Breast epithelium (tissue), 4 donors: ENCODE results near the gene SLC2A4. TPM values are rescaled to one million over a fixed set of nuclear protein-coding genes. Genes with fewer than 3 reads are reported as not detected.
A peak's percentile ranks its signal among the peaks of the same experiment; 100 is the strongest.

Experiments
- DNase-seq, 2 donors: peaks; one replicate each; pipeline ENCODE4 v3.0.0-alpha.2; 2019; ENCODE audit warnings: low spot score in 2 of 2
- H3K27ac ChIP-seq, 2 donors: fragments of 200-600 bp; sonication (generic) in 1 of 2; one replicate each; pipeline ENCODE4 v1.5.1; 2016 to 2019; ENCODE audit warnings: mild to moderate bottlenecking in 1 of 2
- H3K27me3 ChIP-seq, 2 donors: fragments of 200-600 bp; sonication (generic) in 1 of 2; one replicate each; pipeline versions ENCODE4 v1.5.1 to v1.6.0; 2017 to 2019; ENCODE audit warnings: control low read depth in 1 of 2, mild to moderate bottlenecking in 1 of 2
- H3K36me3 ChIP-seq: fragments of 200-600 bp; one replicate; pipeline ENCODE4 v1.5.1; 2019
- H3K4me1 ChIP-seq, 2 donors: fragments of 200-600 bp; sonication (generic); one replicate each; pipeline ENCODE4 v1.5.1; 2016 to 2019; ENCODE audit warnings: control low read depth in 1 of 2
- H3K4me3 ChIP-seq, 3 donors: fragments of 200-600 bp; sonication (generic); 1 replicate in 2 of 3; 2 replicates in 1 of 3; pipeline ENCODE4 v1.5.1; 2016 to 2019; ENCODE audit warnings: mild to moderate bottlenecking in 3 of 3, moderate library complexity in 2 of 3
- H3K9me3 ChIP-seq, 2 donors: fragments of 200-600 bp; sonication (generic) in 1 of 2; one replicate each; pipeline ENCODE4 v1.5.1; 2016 to 2019; ENCODE audit warnings: control low read depth in 1 of 2
- CTCF ChIP-seq, 3 donors: fragments of 450-650 bp; IDR thresholded peaks; one replicate each; pipeline ENCODE4 v1.5.1; 2016 to 2017; ENCODE audit warnings: antibody characterized with exemption in 3 of 3, mild to moderate bottlenecking in 3 of 3, moderate library complexity in 3 of 3
- POLR2A ChIP-seq: fragments of 450-650 bp; IDR thresholded peaks from one replicate; pipeline ENCODE4 v1.6.1; 2016; ENCODE audit warnings: antibody characterized with exemption, mild to moderate bottlenecking, moderate library complexity
- POLR2AphosphoS5 ChIP-seq, 3 donors: sonication (generic); formaldehyde crosslinking; IDR thresholded peaks; one replicate each; pipeline ENCODE4 v1.6.1; 2017; ENCODE audit warnings: antibody characterized with exemption in 3 of 3
- intact Hi-C: fragments of 100-400 bp; cut with DNase I; formaldehyde crosslinking; loops from one replicate; pipeline ENCODE4 v1.15.1; 2023; ENCODE audit warnings: low total_unique reads
- total RNA-seq, 3 donors: library from RNA; depleted of rRNA; stranded (reverse); fragments of >200 nt; gene quantifications; one replicate each; pipeline ENCODE4 v1.1.0, GENCODE V29; 2016

Gene SLC2A4
- total RNA-seq, 3 donors from 2014 or later = 2.6 to 32.5 (median 3.5) TPM

- TF ChIP-seq POLR2AphosphoS5 (IDR thresholded peaks at IDR 0.05) (no peak), CTCF (IDR thresholded peaks at IDR 0.05) (no peak), POLR2A (no peak)
- H3K27me3 ChIP-seq = no peaks in the 10 kb centered on the region
- no peaks in the 10 kb centered on the region for H3K9me3 ChIP-seq
- DNase-seq = no peak
- H3K4me1 ChIP-seq = peaks cover 0 to 11% of the 10 kb centered on the region in 2 donors
- no peak overlapping the region for H3K27ac ChIP-seq
- intact Hi-C loops = no loop called here
- H3K36me3 ChIP-seq = no peaks in the 10 kb centered on the region
- no peak overlapping the region for H3K4me3 ChIP-seq
Measured at GRCh38 chr17:7318121-7318860, 36.8 kb downstream of the SLC2A4 start.

- Histone ChIP-seq H3K36me3 (no peaks in the 10 kb centered on the region), H3K27ac (no peak overlapping the region), H3K4me1 (no peaks in the 10 kb centered on the region), H3K4me3 (no peak overlapping the region), H3K9me3 (no peaks in the 10 kb centered on the region), H3K27me3 (no peaks in the 10 kb centered on the region)
- DNase-seq = no peak
- TF ChIP-seq POLR2A = no peak
- TF ChIP-seq CTCF (IDR thresholded peaks at IDR 0.05) = no peak
- no peak for TF ChIP-seq POLR2AphosphoS5 (IDR thresholded peaks at IDR 0.05)
- intact Hi-C loops = no loop called here
Measured at GRCh38 chr17:7321466-7321865, 39.9 kb downstream of the SLC2A4 start.

GRCh38 chr17:7322520-7323194 lies 41.1 kb downstream of the SLC2A4 start:
- no peak for DNase-seq
- no peak for TF ChIP-seq POLR2A
- no peak for TF ChIP-seq CTCF (IDR thresholded peaks at IDR 0.05)
- no peak for TF ChIP-seq POLR2AphosphoS5 (IDR thresholded peaks at IDR 0.05)
- H3K4me1 ChIP-seq = no peaks in the 10 kb centered on the region
- intact Hi-C loops = no loop called here
- H3K4me3 ChIP-seq = no peak overlapping the region
- no peaks in the 10 kb centered on the region for H3K27me3 ChIP-seq
- no peaks in the 10 kb centered on the region for H3K9me3 ChIP-seq
- H3K27ac ChIP-seq = no peak overlapping the region
- no peaks in the 10 kb centered on the region for H3K36me3 ChIP-seq

DNA sequence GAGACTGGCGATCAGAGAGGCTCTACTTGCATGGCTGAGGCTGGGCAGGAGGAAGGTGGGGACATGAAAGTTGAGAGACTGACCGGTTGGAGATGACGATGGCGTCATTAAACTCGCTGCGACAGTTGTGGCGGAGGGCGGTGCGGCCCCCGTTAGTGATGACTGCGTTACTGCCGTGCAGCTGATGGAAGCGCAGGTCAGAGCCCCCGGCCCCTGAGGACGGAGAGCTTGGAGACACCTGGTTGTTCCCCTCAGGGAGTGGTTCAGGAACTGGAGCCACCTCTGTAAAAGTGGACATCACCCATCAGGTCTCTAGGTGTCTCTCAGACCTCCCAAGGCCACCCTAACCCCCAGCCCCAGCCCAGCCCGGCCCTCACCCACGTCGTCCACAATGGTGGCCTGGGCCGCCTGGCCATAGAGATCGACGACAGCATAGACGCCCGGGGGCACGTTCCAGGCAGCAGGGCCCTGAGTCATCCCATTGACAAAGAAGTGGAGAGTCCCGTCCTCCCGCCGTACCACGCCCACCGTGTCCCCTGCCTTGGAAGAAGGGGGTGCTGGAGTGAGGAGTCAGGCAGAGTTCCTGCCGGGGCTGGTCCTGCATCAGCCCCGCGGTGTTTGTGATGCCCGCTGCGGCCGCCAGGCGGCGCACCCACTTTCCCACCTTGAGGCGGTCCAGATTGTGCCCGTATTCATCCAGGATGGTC lies 42.4 kb downstream of the SLC2A4 start:
- Histone ChIP-seq H3K27me3 (no peaks in the 10 kb centered on the region), H3K27ac (peak overlapping the region in 1 of 2 donors; percentile 20), H3K36me3 (no peaks in the 10 kb centered on the region), H3K9me3 (no peaks in the 10 kb centered on the region), H3K4me1 (no peaks in the 10 kb centered on the region), H3K4me3 (no peak overlapping the region)
- intact Hi-C loops = no loop called here
- TF ChIP-seq POLR2A (no peak), CTCF (IDR thresholded peaks at IDR 0.05) (peak; percentile 39 to 76 (median 62)), POLR2AphosphoS5 (IDR thresholded peaks at IDR 0.05) (no peak)
- DNase-seq = no peak

DNA sequence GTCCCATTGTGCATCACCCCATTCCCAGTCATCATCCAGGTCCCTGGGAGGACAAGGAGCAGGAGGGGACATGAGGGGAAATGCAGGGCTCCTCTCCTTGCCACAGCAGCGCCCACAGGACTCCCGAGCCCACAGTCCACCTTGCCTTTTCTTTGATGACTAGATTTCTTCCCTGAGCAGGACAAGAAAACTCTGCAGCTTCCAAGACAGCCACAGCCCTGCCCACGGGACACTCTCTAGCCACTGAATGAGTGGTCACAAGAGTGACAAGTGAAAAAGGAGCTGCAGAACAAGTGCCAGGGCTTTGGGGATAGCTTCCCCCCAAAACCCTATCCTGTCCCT lies 42.9 kb downstream of the SLC2A4 start:
- Histone ChIP-seq H3K27ac (no peak overlapping the region), H3K36me3 (no peaks in the 10 kb centered on the region), H3K4me3 (no peak overlapping the region), H3K27me3 (no peaks in the 10 kb centered on the region), H3K4me1 (no peaks in the 10 kb centered on the region), H3K9me3 (no peaks in the 10 kb centered on the region)
- TF ChIP-seq CTCF (IDR thresholded peaks at IDR 0.05) = peak in 1 of 3 donors; percentile 2
- no peak for TF ChIP-seq POLR2A
- intact Hi-C loops = no loop called here
- no peak for DNase-seq
